GM12872 (cell line): ENCODE results near the gene TBC1D19.

Source experiments
- CTCF ChIP-seq: IDR thresholded peaks from 3 replicates; pipeline ENCODE4 v1.5.1; 2011; ENCODE audit warnings: low read depth, mild to moderate bottlenecking, low read length, moderate library complexity; ENCODE audit not compliant: insufficient read depth

TBC1D19 gene

GRCh38 chr4:26786916-26787315 is 203.0 kb downstream of the TBC1D19 start:
- TF ChIP-seq CTCF: no peak

GRCh38 chr4:26787461-26788340 is 203.8 kb downstream of the TBC1D19 start:
- peak; percentile 46 for TF ChIP-seq CTCF

GRCh38 chr4:26788341-26788733 is 204.5 kb downstream of the TBC1D19 start:
- TF ChIP-seq CTCF: no peak

GRCh38 chr4:26789208-26789607 is 205.3 kb downstream of the TBC1D19 start:
- no peak for TF ChIP-seq CTCF

GRCh38 chr4:26791346-26791745 is 207.5 kb downstream of the TBC1D19 start:
- no peak for TF ChIP-seq CTCF

- no peak for TF ChIP-seq CTCF
Observed at GRCh38 chr4:26792639-26793038, 208.8 kb downstream of the TBC1D19 start.

GRCh38 chr4:26793735-26794134 is 209.9 kb downstream of the TBC1D19 start:
- TF ChIP-seq CTCF: no peak
